GM13976 (cell line): ENCODE data around the gene OR4N5.
"Not testable (repeated sequence)": the region's sequence is repeated elsewhere in the genome, so short reads cannot be mapped to it uniquely, and the experiment has no call there.

Experiments
- DNase-seq: peaks from one replicate; pipeline ENCODE4 v3.0.0; 2012; ENCODE audit warnings: low spot score
- in situ Hi-C: fragments of 300-500 bp; cut with MboI; formaldehyde crosslinking; loops from one replicate; pipeline ENCODE4 v1.12.0; 2022; ENCODE audit warnings: low sequenced_read_pairs, mixed read lengths, inconsistent platforms; ENCODE audit not compliant: unreplicated experiment
- TF ChIP-seq, protein P1 (sequence below): IDR thresholded peaks from 2 replicates; pipeline ENCODE4 v1.5.1; 2012; ENCODE audit warnings: borderline replicate concordance, mild to moderate bottlenecking; ENCODE audit not compliant: insufficient read depth; ENCODE audit errors: extremely low read depth, missing control alignments, control extremely low read depth

The OR4N5 gene

DNA sequence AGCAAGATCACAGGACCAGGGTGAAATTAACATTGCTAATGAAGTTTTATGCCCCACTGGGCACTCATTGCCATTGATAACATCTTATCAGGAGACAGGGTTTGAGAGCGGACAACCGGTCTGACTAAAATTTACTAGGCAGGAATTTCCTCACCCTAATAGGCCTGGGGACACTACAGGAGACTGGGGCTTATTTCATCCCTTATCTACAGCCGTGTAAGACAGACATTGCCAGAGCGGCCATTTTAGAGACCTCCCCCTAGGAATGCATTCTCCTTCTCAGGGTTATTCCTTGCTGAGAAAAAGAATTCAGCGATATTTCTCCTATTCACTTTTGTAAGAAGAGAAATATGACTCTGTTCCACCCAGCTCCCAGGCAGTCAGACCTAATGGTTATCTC is 19.8 kb upstream of the OR4N5 start:
- TF ChIP-seq, protein P1, sequence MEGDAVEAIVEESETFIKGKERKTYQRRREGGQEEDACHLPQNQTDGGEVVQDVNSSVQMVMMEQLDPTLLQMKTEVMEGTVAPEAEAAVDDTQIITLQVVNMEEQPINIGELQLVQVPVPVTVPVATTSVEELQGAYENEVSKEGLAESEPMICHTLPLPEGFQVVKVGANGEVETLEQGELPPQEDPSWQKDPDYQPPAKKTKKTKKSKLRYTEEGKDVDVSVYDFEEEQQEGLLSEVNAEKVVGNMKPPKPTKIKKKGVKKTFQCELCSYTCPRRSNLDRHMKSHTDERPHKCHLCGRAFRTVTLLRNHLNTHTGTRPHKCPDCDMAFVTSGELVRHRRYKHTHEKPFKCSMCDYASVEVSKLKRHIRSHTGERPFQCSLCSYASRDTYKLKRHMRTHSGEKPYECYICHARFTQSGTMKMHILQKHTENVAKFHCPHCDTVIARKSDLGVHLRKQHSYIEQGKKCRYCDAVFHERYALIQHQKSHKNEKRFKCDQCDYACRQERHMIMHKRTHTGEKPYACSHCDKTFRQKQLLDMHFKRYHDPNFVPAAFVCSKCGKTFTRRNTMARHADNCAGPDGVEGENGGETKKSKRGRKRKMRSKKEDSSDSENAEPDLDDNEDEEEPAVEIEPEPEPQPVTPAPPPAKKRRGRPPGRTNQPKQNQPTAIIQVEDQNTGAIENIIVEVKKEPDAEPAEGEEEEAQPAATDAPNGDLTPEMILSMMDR: no peak
- DNase-seq: no peak
- in situ Hi-C loops: no loop called here

DNA sequence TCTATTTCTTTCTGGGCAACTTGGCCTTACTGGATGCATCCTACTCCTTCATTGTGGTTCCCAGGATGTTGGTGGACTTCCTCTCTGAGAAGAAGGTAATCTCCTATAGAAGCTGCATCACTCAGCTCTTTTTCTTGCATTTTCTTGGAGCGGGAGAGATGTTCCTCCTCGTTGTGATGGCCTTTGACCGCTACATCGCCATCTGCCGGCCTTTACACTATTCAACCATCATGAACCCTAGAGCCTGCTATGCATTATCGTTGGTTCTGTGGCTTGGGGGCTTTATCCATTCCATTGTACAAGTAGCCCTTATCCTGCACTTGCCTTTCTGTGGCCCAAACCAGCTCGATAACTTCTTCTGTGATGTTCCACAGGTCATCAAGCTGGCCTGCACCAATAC is 5.3 kb downstream of the OR4N5 start:
- in situ Hi-C loops: no loop called here
- DNase-seq: no peak
- TF ChIP-seq, protein P1: no peak

DNA sequence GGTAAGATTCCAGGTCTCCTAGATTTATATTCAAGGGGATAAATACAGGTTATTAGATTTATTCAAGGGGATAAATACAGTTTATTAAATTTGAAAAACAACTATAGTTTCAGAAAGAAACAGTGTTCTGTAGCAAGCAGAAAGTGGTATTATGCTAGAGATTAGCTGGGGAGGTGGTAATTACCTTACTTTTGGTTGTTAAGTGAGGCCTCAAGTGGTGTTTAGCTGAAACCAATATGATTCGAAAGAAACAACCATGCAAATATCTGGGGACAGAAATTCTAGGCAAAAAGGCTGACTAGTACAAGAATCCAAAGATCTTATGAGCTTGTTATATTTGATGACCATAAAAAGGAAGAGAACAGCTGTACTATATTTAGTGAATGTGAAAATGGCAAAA is 6.2 kb downstream of the OR4N5 start:
- TF ChIP-seq, protein P1: no peak
- in situ Hi-C loops: no loop called here
- no peak for DNase-seq

DNA sequence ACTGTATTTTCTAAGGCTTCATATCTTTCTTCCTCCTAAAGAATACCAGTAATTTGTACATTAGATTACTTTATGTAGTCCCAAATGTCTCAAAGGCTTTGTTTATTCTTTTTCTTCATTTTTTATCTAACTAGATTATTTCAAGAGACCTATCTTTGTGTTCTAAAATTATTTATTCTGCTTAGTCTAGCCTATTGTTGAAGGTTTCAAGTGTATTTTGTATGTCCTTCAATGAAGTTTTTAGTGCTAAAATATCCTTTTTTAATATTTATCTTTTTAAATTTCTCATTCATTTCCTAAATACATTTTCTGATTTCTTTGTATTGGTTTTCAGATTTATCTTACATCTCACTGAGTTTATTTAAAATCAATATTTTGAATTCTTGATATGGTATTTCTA is 25.8 kb downstream of the OR4N5 start:
- DNase-seq: no peak
- TF ChIP-seq, protein P1: no peak
- in situ Hi-C loops: no loop called here

DNA sequence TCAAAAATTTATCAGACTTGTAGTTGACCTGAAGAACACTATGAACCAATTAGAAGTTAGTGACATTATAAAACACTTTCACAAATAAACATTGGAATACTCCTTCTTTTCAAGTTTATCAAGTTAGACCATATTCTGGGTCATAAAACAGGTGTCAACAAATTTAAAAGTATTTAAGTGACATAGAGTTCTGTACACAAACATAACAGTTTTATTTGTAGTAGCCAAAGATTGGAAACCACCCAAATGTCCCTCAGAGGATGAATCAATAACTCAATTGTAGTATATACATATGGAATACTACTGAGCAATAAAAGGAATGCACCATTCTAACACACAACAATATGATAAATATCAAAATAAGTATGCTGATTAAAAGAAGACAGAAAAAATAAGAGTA is 28.5 kb downstream of the OR4N5 start:
- in situ Hi-C loops: no loop called here
- DNase-seq: no peak

DNA sequence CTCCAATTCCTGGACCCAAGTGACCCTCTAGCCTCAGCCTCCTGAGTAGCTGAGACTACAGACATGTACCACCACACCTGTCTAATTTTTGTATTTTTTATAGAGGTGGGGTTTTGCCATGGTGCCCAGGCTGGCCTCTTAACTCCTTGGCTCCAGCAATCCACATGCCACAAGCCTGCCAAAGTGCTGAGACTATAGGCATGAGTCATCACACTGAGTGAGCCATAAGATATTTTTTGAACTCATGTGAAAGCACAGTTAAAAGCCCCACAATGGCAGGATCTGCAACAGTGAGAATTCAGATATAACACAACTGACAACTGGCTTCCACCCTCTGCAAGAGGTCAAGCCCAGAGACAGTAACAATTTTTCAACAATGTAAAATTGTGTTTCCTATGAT is 31.2 kb downstream of the OR4N5 start:
- DNase-seq, in situ Hi-C loops: not testable (repeated sequence)

More for the DNA sequence above, 28.5 kb downstream of the OR4N5 start:
- TF ChIP-seq, protein P1: no peak

DNA sequence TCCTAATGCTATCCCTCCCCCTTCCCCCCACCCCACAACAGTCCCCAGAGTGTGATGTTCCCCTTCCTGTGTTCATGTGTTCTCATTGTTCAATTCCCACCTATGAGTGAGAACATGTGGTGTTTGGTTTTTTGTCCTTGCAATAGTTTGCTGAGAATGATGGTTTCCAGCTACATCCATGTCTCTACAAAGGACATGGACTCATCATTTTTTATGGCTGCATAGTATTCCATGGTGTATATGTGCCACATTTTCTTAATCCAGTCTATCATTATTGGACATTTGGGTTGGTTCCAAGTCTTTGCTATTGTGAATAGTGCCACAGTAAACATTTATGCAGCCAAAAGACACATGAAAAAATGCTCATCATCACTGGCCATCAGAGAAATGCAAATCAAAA is 35.6 kb downstream of the OR4N5 start:
- DNase-seq, in situ Hi-C loops: not testable (repeated sequence)

DNA sequence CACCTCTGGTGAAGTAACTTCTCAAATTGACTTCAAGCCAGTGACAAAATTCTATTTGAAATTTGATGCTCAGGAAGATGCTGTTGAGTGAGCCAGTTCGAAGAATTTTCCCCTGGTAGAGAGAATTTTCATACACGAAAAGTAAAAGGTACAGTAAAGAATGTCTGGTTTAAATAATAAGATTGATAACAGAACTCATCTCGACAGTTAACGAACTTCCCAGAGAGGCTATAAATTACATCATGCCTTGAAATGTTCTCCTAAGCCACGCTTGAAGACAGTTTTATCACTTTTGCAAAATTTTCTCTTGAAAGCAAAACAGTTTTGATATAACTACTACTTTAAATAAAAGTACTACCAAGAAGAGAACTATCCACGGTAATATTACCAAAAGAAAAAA is 37.7 kb downstream of the OR4N5 start:
- TF ChIP-seq, protein P1: no peak
- no peak for DNase-seq
- in situ Hi-C loops: no loop called here
